Upper lobe of left lung (tissue), 6 donors: ENCODE data around the gene RASSF1. TPM values are rescaled to one million over a fixed set of nuclear protein-coding genes. Genes with fewer than 3 reads are reported as not detected.

Experiments
- ATAC-seq, 2 donors: fragments of 200-7000 bp; cut with Tn5 transposase; one replicate each; pipeline ENCODE4 v1.9.1; 2022; ENCODE audit warnings: mild to moderate bottlenecking in 2 of 2, moderate library complexity in 2 of 2; ENCODE audit not compliant: low FRiP score in 2 of 2
- DNase-seq, 2 donors: peaks; one replicate each; pipeline ENCODE4 v3.0.0-alpha.2; 2019 to 2020
- H3K27ac ChIP-seq, 4 donors: fragments of 200-600 bp; sonication (generic); one replicate each; pipeline ENCODE4 v1.5.1; 2016 to 2019
- H3K27me3 ChIP-seq, 4 donors: fragments of 200-600 bp; sonication (generic); one replicate each; pipeline ENCODE4 v1.5.1; 2017 to 2019
- H3K36me3 ChIP-seq, 4 donors: fragments of 200-600 bp; sonication (generic); one replicate each; pipeline ENCODE4 v1.5.1; 2016 to 2019
- H3K4me1 ChIP-seq, 4 donors: fragments of 200-600 bp; sonication (generic); one replicate each; pipeline ENCODE4 v1.5.1; 2018 to 2019
- H3K4me3 ChIP-seq, 4 donors: fragments of 200-600 bp; sonication (generic); one replicate each; pipeline ENCODE4 v1.5.1; 2017 to 2019; ENCODE audit warnings: mild to moderate bottlenecking in 2 of 4, moderate library complexity in 1 of 4
- H3K9me3 ChIP-seq, 4 donors: fragments of 200-600 bp; sonication (generic); one replicate each; pipeline ENCODE4 v1.5.1; 2018 to 2019
- CTCF ChIP-seq, 6 experiments: fragments of 450-650 bp in 4 of 6; fragments of 200-600 bp in 2 of 6; sonication (generic) in 2 of 6; IDR thresholded peaks; one replicate each; pipeline ENCODE4 v1.5.1; 2016 to 2019; ENCODE audit warnings: antibody characterized with exemption in 6 of 6
- EP300 ChIP-seq, 4 donors: sonication (generic); formaldehyde crosslinking; IDR thresholded peaks; one replicate each; pipeline ENCODE4 v1.5.1; 2017; ENCODE audit warnings: antibody characterized with exemption in 4 of 4, control low read depth in 2 of 4
- POLR2A ChIP-seq, 4 donors: fragments of 450-650 bp; IDR thresholded peaks; one replicate each; pipeline ENCODE4 v1.5.1; 2016 to 2017; ENCODE audit warnings: antibody characterized with exemption in 4 of 4, mild to moderate bottlenecking in 2 of 4
- POLR2AphosphoS5 ChIP-seq, 2 donors: sonication (generic); formaldehyde crosslinking; IDR thresholded peaks; one replicate each; pipeline ENCODE4 v1.5.1; 2017; ENCODE audit warnings: antibody characterized with exemption in 2 of 2
- WGBS, 2 donors: methylation state at CpG; one replicate each; pipeline ENCODE4 v1.1.5; 2017 to 2018; 5-methylcytosine and 5-hydroxymethylcytosine counted together
- total RNA-seq, 6 donors: library from RNA; depleted of rRNA in 4 of 6; stranded (reverse); fragments of >200 nt in 4 of 6; gene quantifications; one replicate each; pipeline versions ENCODE4 v1.1.0 to v1.2.1, GENCODE V29; 2016 to 2021
- donor health status: DM: no; HTN: no; CAD: no; lungs with moderate emphysema.
- donor health status: DM: no; HTN: yes; CAD: no; lungs with severe emphysema.

Gene RASSF1
- total RNA-seq, 6 donors from 2014 or later, result 42.7 to 78.9 (median 47.7) TPM

GRCh38 chr3:50303013-50303815 lies 37.4 kb downstream of the RASSF1 start, which contains the start of gene HYAL1:
Gene HYAL1, minus strand, starts transcription at chr3:50303574. Its CDS starts 618 bp downstream, at chr3:50302956.
- H3K4me3 ChIP-seq, result peak within 1 kb of the TSS; percentile 28 to 86 (median 45)
- peak within 1 kb of the TSS; percentile 70 to 93 (median 92) for H3K27ac ChIP-seq
- H3K4me1 ChIP-seq, result peaks cover 38 to 50% (median 47%) of the 10 kb centered on the region in 4 donors
- peak; percentile 91 to 93 for DNase-seq
- peak; percentile 7 to 79 for ATAC-seq
- H3K9me3 ChIP-seq, result no peaks in the 10 kb centered on the region
- WGBS, 2 donors, result 35 to 57% methylated on average over 5 to 11 of the region's 14 CpGs
- TF ChIP-seq EP300 (IDR thresholded peaks at IDR 0.05) (peak in 1 of 4 donors; percentile 10), POLR2AphosphoS5 (IDR thresholded peaks at IDR 0.05) (peak; percentile 79 to 87), CTCF (IDR thresholded peaks at IDR 0.05) (peak in 4 of 6 experiments; percentile 15 to 52 (median 46)), POLR2A (IDR thresholded peaks at IDR 0.05) (peak in 2 of 4 donors; percentile 59 to 81)
- H3K36me3 ChIP-seq, result peaks cover 0 to 16% (median 0%) of the 10 kb centered on the region in 4 donors
- H3K27me3 ChIP-seq, result no peaks in the 10 kb centered on the region

GRCh38 chr3:50302095-50303012 lies 38.3 kb downstream of the RASSF1 start:
- peaks cover 0 to 16% (median 0%) of the 10 kb centered on the region in 4 donors for H3K36me3 ChIP-seq
- ATAC-seq (no peak), DNase-seq (peak in 1 of 2 donors; percentile 79)
- peaks cover 41 to 55% (median 52%) of the 10 kb centered on the region in 4 donors for H3K4me1 ChIP-seq
- 70 to 82% methylated on average over 20 to 32 of the region's 32 CpGs for WGBS, 2 donors
- TF ChIP-seq CTCF (IDR thresholded peaks at IDR 0.05) (no peak), EP300 (IDR thresholded peaks at IDR 0.05) (no peak), POLR2A (IDR thresholded peaks at IDR 0.05) (no peak), POLR2AphosphoS5 (IDR thresholded peaks at IDR 0.05) (no peak)
- H3K27ac ChIP-seq, result peak overlapping the region; percentile 70 to 93 (median 92)
- no peaks in the 10 kb centered on the region for H3K9me3 ChIP-seq
- H3K4me3 ChIP-seq, result peak overlapping the region; percentile 28 to 86 (median 45)
- no peaks in the 10 kb centered on the region for H3K27me3 ChIP-seq

GRCh38 chr3:50300681-50301254 lies 39.9 kb downstream of the RASSF1 start:
- WGBS, 2 donors, result 82 to 89% methylated on average over 4 to 6 of the region's 6 CpGs
- DNase-seq, result no peak
- H3K9me3 ChIP-seq, result no peaks in the 10 kb centered on the region
- peaks cover 0 to 13% (median 2%) of the 10 kb centered on the region in 4 donors for H3K36me3 ChIP-seq
- peaks cover 41 to 55% (median 52%) of the 10 kb centered on the region in 4 donors for H3K4me1 ChIP-seq
- TF ChIP-seq CTCF (IDR thresholded peaks at IDR 0.05), result no peak
- no peak for TF ChIP-seq POLR2AphosphoS5 (IDR thresholded peaks at IDR 0.05)
- TF ChIP-seq POLR2A (IDR thresholded peaks at IDR 0.05), result no peak
- TF ChIP-seq EP300 (IDR thresholded peaks at IDR 0.05), result no peak
- no peak for ATAC-seq
- H3K27ac ChIP-seq, result peak overlapping the region; percentile 85 to 93 (median 92)
- H3K27me3 ChIP-seq, result no peaks in the 10 kb centered on the region
- peak overlapping the region in 1 of 4 donors; percentile 86 for H3K4me3 ChIP-seq

GRCh38 chr3:50299929-50300680 lies 40.5 kb downstream of the RASSF1 start:
- Histone ChIP-seq H3K4me3 (peak overlapping the region in 3 of 4 donors; percentile 55 to 86 (median 64)), H3K27ac (peak overlapping the region; percentile 85 to 93 (median 92)), H3K9me3 (no peaks in the 10 kb centered on the region), H3K4me1 (peaks cover 41 to 55% (median 52%) of the 10 kb centered on the region in 4 donors), H3K36me3 (peaks cover 0 to 13% (median 2%) of the 10 kb centered on the region in 4 donors), H3K27me3 (no peaks in the 10 kb centered on the region)
- 44 to 49% methylated on average over 11 to 12 of the region's 12 CpGs for WGBS, 2 donors
- ATAC-seq (peak; percentile 3 to 34), DNase-seq (peak in 1 of 2 donors; percentile 75)
- no peak for TF ChIP-seq EP300 (IDR thresholded peaks at IDR 0.05)
- TF ChIP-seq CTCF (IDR thresholded peaks at IDR 0.05), result peak in 2 of 6 experiments; percentile 2 to 8
- no peak for TF ChIP-seq POLR2A (IDR thresholded peaks at IDR 0.05)
